GM12892 (cell line): Measurements from ENCODE around the gene AASS.

Source experiments
- POLR2A ChIP-seq: IDR thresholded peaks from 2 replicates; pipeline ENCODE4 v1.6.1; 2011; ENCODE audit warnings: low read depth, low read length, control low read depth
- POLR2AphosphoS5 ChIP-seq: IDR thresholded peaks from 2 replicates; pipeline ENCODE4 v1.6.1; 2011; ENCODE audit warnings: low read depth, low read length, control low read depth
- TAF1 ChIP-seq: IDR thresholded peaks from 2 replicates; pipeline ENCODE4 v1.6.1; 2011; ENCODE audit warnings: low read depth, mild to moderate bottlenecking, control low read depth, low read length, borderline replicate concordance

- TF ChIP-seq POLR2A, result no peak
- no peak for TF ChIP-seq POLR2AphosphoS5
- no peak for TF ChIP-seq TAF1
These were observed 4.8 kb upstream of the AASS start for GRCh38 chr7:122148878-122149277.
